ENCODE results near the gene ZSWIM6. TPM values are rescaled to one million over a fixed set of nuclear protein-coding genes. Genes with fewer than 3 reads are reported as not detected.

Gene ZSWIM6
- polyA plus RNA-seq, 10 donors: 6.7 to 10.8 (median 9.0) TPM

- no peak for DNase-seq
Observed at GRCh38 chr5:61587125-61587524, 255.1 kb downstream of the ZSWIM6 start.

- peak in 1 of 3 donors; percentile 53 for DNase-seq
Observed at GRCh38 chr5:61588216-61588615, 256.2 kb downstream of the ZSWIM6 start.

GRCh38 chr5:61589946-61590345 lies 257.9 kb downstream of the ZSWIM6 start:
- DNase-seq: no peak

GRCh38 chr5:61590473-61590872 lies 258.4 kb downstream of the ZSWIM6 start:
- no peak for DNase-seq

GRCh38 chr5:61591859-61592258 lies 259.8 kb downstream of the ZSWIM6 start:
- DNase-seq: no peak

GRCh38 chr5:61595426-61595825 lies 263.4 kb downstream of the ZSWIM6 start:
- no peak for DNase-seq

Other genes starting within 250 kb of the ZSWIM6 start
- 10 to 100 TPM; 31.9 to 43.2 (median 35.1) TPM for gene SMIM15, start 169.8 kb upstream of the ZSWIM6 start, polyA plus RNA-seq (ENCODE audit: insufficient read length in 10 of 10)

All from muscle of back (tissue), 11 donors.